ENCODE results near the gene CORIN. TPM values are rescaled to one million over a fixed set of nuclear protein-coding genes. Genes with fewer than 3 reads are reported as not detected.

Gene CORIN
- total RNA-seq, 8 experiments from 2014 or later: 0.25 to 1.5 (median 0.69) TPM

- Histone ChIP-seq H3K4me3 (no peak overlapping the region), H3K27ac (no peak overlapping the region), H3K4me1 (replicated peaks in 1 of 2) (peaks cover 3 to 13% of the 10 kb centered on the region in 2 donors)
- in situ Hi-C loops (cut with MboI; ENCODE audit: low pct_unique_long_range_greater_than_20kb in 2 of 9, low sequenced_read_pairs in 9 of 9, unreplicated experiment in 9 of 9): no loop called here
- ATAC-seq (replicated peaks in 6 of 8): no peak
- WGBS, 10 experiments: 0 to 92% (median 80%) methylated on average over 1 to 2 of the region's 2 CpGs; no CpG with 5 or more reads in 1 of the 10 experiments
These were observed 10.4 kb downstream of the CORIN start for GRCh38 chr4:47827343-47828047.

DNA sequence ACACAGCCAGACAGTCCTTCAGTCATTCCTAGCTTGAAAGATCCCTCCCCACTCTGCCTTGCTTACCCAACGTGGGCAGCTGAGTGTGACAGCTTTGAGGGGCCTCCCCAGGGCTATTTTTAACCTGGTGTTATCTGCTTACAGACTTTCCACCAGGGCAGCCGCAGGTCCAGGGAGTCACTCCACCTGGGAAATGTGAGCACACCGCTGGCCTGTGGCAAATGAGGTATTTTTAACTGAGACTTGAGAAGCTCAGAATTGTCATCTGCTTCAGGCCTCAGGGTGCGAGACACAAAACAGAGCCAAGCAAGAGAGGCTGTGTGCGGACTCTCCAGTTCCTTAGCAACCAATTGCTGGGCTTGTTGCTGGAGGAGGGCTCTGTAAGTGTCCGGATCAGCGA lies 13.0 kb downstream of the CORIN start:
- Histone ChIP-seq H3K4me3 (no peak overlapping the region), H3K27ac (no peak overlapping the region), H3K4me1 (replicated peaks in 1 of 2) (peaks cover 0 to 7% of the 10 kb centered on the region in 2 donors)
- in situ Hi-C loops (cut with MboI; ENCODE audit: low pct_unique_long_range_greater_than_20kb in 2 of 9, low sequenced_read_pairs in 9 of 9, unreplicated experiment in 9 of 9): no loop called here
- ATAC-seq (replicated peaks in 6 of 8): peak in 5 of 8 experiments; percentile 44 to 94 (median 74)
- WGBS, 10 experiments: 14 to 100% (median 78%) methylated on average over 1 to 3 of the region's 7 CpGs; no CpG with 5 or more reads in 2 of the 10 experiments

GRCh38 chr4:47819178-47819577 lies 18.7 kb downstream of the CORIN start:
- no peak for ATAC-seq (replicated peaks in 6 of 8)
- in situ Hi-C loops (cut with MboI; ENCODE audit: low pct_unique_long_range_greater_than_20kb in 2 of 9, low sequenced_read_pairs in 9 of 9, unreplicated experiment in 9 of 9): no loop called here
- 13 to 100% (median 85%) methylated on average over 1 of the region's 1 CpG; no CpG with 5 or more reads in 1 of the 10 experiments for WGBS, 10 experiments
- Histone ChIP-seq H3K4me1 (replicated peaks in 1 of 2) (no peaks in the 10 kb centered on the region), H3K4me3 (no peak overlapping the region), H3K27ac (no peak overlapping the region)

DNA sequence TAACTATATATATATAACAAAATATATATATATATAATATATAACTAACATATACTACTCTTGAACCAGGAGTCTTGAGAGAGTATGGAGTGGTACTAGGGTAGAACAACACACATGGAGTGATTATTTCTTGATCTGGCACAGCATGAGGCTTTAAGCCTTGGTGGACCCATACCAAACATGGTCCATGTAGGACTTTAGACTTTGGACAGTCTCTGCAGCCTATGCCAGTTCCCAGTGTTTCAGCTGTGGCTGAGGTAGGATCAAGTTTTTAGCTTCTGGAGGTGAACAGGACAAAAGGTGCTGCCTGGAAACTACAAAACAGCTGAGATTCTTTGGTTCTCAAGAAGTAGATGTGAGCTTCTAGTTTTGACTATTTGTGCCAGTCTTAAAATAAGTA lies 20.6 kb downstream of the CORIN start:
- Histone ChIP-seq H3K27ac (no peak overlapping the region), H3K4me3 (no peak overlapping the region), H3K4me1 (replicated peaks in 1 of 2) (no peaks in the 10 kb centered on the region)
- in situ Hi-C loops (cut with MboI; ENCODE audit: low pct_unique_long_range_greater_than_20kb in 2 of 9, low sequenced_read_pairs in 9 of 9, unreplicated experiment in 9 of 9): no loop called here
- ATAC-seq (replicated peaks in 6 of 8): no peak

- ATAC-seq (replicated peaks in 6 of 8): no peak
- H3K4me3 ChIP-seq: no peak overlapping the region
- in situ Hi-C loops (cut with MboI; ENCODE audit: low pct_unique_long_range_greater_than_20kb in 2 of 9, low sequenced_read_pairs in 9 of 9, unreplicated experiment in 9 of 9): no loop called here
- WGBS, 10 experiments: 20 to 100% (median 93%) methylated on average over 1 to 2 of the region's 2 CpGs; no CpG with 5 or more reads in 2 of the 10 experiments
- H3K4me1 ChIP-seq (replicated peaks in 1 of 2): no peaks in the 10 kb centered on the region
- no peak overlapping the region for H3K27ac ChIP-seq
These were observed 21.1 kb downstream of the CORIN start for GRCh38 chr4:47816748-47817147.

GRCh38 chr4:47814618-47815295 lies 23.1 kb downstream of the CORIN start:
- no peak overlapping the region for H3K27ac ChIP-seq
- WGBS, 10 experiments: 8 to 96% (median 87%) methylated on average over 2 to 6 of the region's 6 CpGs; no CpG with 5 or more reads in 1 of the 10 experiments
- no peak overlapping the region for H3K4me3 ChIP-seq
- no peak for ATAC-seq (replicated peaks in 6 of 8)
- no peaks in the 10 kb centered on the region for H3K4me1 ChIP-seq (replicated peaks in 1 of 2)
- in situ Hi-C loops (cut with MboI; ENCODE audit: low pct_unique_long_range_greater_than_20kb in 2 of 9, low sequenced_read_pairs in 9 of 9, unreplicated experiment in 9 of 9): no loop called here

- Histone ChIP-seq H3K27ac (no peak overlapping the region), H3K4me3 (no peak overlapping the region), H3K4me1 (replicated peaks in 1 of 2) (no peaks in the 10 kb centered on the region)
- 33 to 100% (median 63%) methylated on average over 1 to 3 of the region's 3 CpGs; no CpG with 5 or more reads in 3 of the 10 experiments for WGBS, 10 experiments
- no peak for ATAC-seq (replicated peaks in 6 of 8)
- in situ Hi-C loops (cut with MboI; ENCODE audit: low pct_unique_long_range_greater_than_20kb in 2 of 9, low sequenced_read_pairs in 9 of 9, unreplicated experiment in 9 of 9): no loop called here
These were observed 28.1 kb downstream of the CORIN start for GRCh38 chr4:47809654-47810203.

- Histone ChIP-seq H3K27ac (no peak overlapping the region), H3K4me3 (no peak overlapping the region), H3K4me1 (replicated peaks in 1 of 2) (no peaks in the 10 kb centered on the region)
- in situ Hi-C loops (cut with MboI; ENCODE audit: low pct_unique_long_range_greater_than_20kb in 2 of 9, low sequenced_read_pairs in 9 of 9, unreplicated experiment in 9 of 9): no loop called here
- no peak for ATAC-seq (replicated peaks in 6 of 8)
- 73 to 95% (median 90%) methylated on average over 3 to 7 of the region's 7 CpGs; no CpG with 5 or more reads in 6 of the 10 experiments for WGBS, 10 experiments
These were observed 33.3 kb downstream of the CORIN start for GRCh38 chr4:47804598-47804997.

GRCh38 chr4:47801481-47802002 lies 36.3 kb downstream of the CORIN start:
- 60 to 100% (median 100%) methylated on average over 1 of the region's 3 CpGs; no CpG with 5 or more reads in 7 of the 10 experiments for WGBS, 10 experiments
- in situ Hi-C loops (cut with MboI; ENCODE audit: low pct_unique_long_range_greater_than_20kb in 2 of 9, low sequenced_read_pairs in 9 of 9, unreplicated experiment in 9 of 9): no loop called here
- ATAC-seq (replicated peaks in 6 of 8): no peak
- no peaks in the 10 kb centered on the region for H3K4me1 ChIP-seq (replicated peaks in 1 of 2)
- no peak overlapping the region for H3K4me3 ChIP-seq
- no peak overlapping the region for H3K27ac ChIP-seq

- Histone ChIP-seq H3K27ac (no peak overlapping the region), H3K4me3 (no peak overlapping the region), H3K4me1 (replicated peaks in 1 of 2) (no peaks in the 10 kb centered on the region)
- ATAC-seq (replicated peaks in 6 of 8): no peak
- in situ Hi-C loops (cut with MboI; ENCODE audit: low pct_unique_long_range_greater_than_20kb in 2 of 9, low sequenced_read_pairs in 9 of 9, unreplicated experiment in 9 of 9): no loop called here
- WGBS, 10 experiments: 4 to 86% (median 83%) methylated on average over 1 to 3 of the region's 3 CpGs; no CpG with 5 or more reads in 3 of the 10 experiments
These were observed 39.7 kb downstream of the CORIN start for GRCh38 chr4:47798165-47798564.

GRCh38 chr4:47791965-47792364 lies 45.9 kb downstream of the CORIN start:
- Histone ChIP-seq H3K27ac (no peak overlapping the region), H3K4me3 (no peak overlapping the region), H3K4me1 (replicated peaks in 1 of 2) (no peaks in the 10 kb centered on the region)
- in situ Hi-C loops (cut with MboI; ENCODE audit: low pct_unique_long_range_greater_than_20kb in 2 of 9, low sequenced_read_pairs in 9 of 9, unreplicated experiment in 9 of 9): no loop called here
- 15 to 100% (median 72%) methylated on average over 1 to 2 of the region's 2 CpGs for WGBS, 10 experiments
- no peak for ATAC-seq (replicated peaks in 6 of 8)

- WGBS, 10 experiments: 53 to 100% (median 82%) methylated on average over 1 to 7 of the region's 8 CpGs; no CpG with 5 or more reads in 2 of the 10 experiments
- no peak for ATAC-seq (replicated peaks in 6 of 8)
- Histone ChIP-seq H3K4me3 (no peak overlapping the region), H3K4me1 (replicated peaks in 1 of 2) (no peaks in the 10 kb centered on the region), H3K27ac (no peak overlapping the region)
- in situ Hi-C loops (cut with MboI; ENCODE audit: low pct_unique_long_range_greater_than_20kb in 2 of 9, low sequenced_read_pairs in 9 of 9, unreplicated experiment in 9 of 9): no loop called here
These were observed 47.8 kb downstream of the CORIN start for GRCh38 chr4:47790105-47790504.

DNA sequence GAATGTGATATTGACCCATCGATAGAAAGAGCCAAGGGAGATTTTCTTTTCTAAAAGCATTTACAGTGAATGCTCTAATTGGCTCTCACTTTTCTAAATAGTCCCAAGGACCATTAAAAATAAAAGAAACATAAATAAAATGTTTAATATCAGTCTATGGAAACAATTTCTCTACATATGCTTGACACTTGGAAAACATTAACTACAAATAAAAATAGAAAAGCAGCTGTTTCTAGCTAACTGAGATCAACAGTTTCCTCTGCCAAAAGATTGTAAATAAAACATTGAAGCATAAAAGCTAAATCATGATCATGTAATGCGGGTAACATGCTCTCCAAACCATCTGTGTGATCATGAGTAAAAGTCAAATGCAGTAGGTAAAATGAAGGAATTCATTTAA lies 49.7 kb downstream of the CORIN start:
- Histone ChIP-seq H3K27ac (no peak overlapping the region), H3K4me1 (replicated peaks in 1 of 2) (no peaks in the 10 kb centered on the region), H3K4me3 (no peak overlapping the region)
- ATAC-seq (replicated peaks in 6 of 8): no peak
- in situ Hi-C loops (cut with MboI; ENCODE audit: low pct_unique_long_range_greater_than_20kb in 2 of 9, low sequenced_read_pairs in 9 of 9, unreplicated experiment in 9 of 9): no loop called here
- WGBS, 10 experiments: 13 to 100% (median 89%) methylated on average over 1 to 2 of the region's 2 CpGs
